Measurements from ENCODE around the gene RBM5. TPM values are rescaled to one million over a fixed set of nuclear protein-coding genes. Genes with fewer than 3 reads are reported as not detected.
A peak's percentile ranks its signal among the peaks of the same experiment; 100 is the strongest.
"Not testable (repeated sequence)": the region's sequence is repeated elsewhere in the genome, so short reads cannot be mapped to it uniquely, and the experiment has no call there.

The RBM5 gene
- 154 and 161 TPM in 2 replicates for total RNA-seq

- peak within 1 kb of the TSS; percentile 97 for H3K27ac Mint-ChIP-seq
- no peaks in the 10 kb centered on the region for H3K9me3 Mint-ChIP-seq
- H3K4me1 Mint-ChIP-seq = peaks cover 21% of the 10 kb centered on the region
- peak within 1 kb of the TSS; percentile 98 for H3K4me3 Mint-ChIP-seq
- peak; percentile 98 for DNase-seq
- H3K27me3 Mint-ChIP-seq = no peaks in the 10 kb centered on the region
- intact Hi-C loops (cut with micrococcal nuclease) = loop anchor here (1.0 to 5.0 kb wide), 4 partner anchors 148 to 287 kb away; partner anchors contain the start of genes GNAI2, IFRD2, INKA1 and RBM6
- peaks cover 42% of the 10 kb centered on the region for H3K36me3 Mint-ChIP-seq (ENCODE audit: low read depth)
These were observed at the start of gene RBM5 for GRCh38 chr3:50088725-50089608. TSS of gene RBM5 (plus strand) at chr3:50088919. CDS start at chr3:50090435, 1,516 bp downstream.

GRCh38 chr3:50044976-50045375 is 43.7 kb upstream of the RBM5 start:
- no peak overlapping the region for H3K4me3 Mint-ChIP-seq
- peaks cover 16% of the 10 kb centered on the region for H3K36me3 Mint-ChIP-seq (ENCODE audit: low read depth)
- peaks cover 8% of the 10 kb centered on the region for H3K4me1 Mint-ChIP-seq
- no peaks in the 10 kb centered on the region for H3K27me3 Mint-ChIP-seq
- DNase-seq = no peak
- intact Hi-C loops (cut with micrococcal nuclease) = no loop called here
- H3K9me3 Mint-ChIP-seq = no peaks in the 10 kb centered on the region
- H3K27ac Mint-ChIP-seq = no peak overlapping the region

DNA sequence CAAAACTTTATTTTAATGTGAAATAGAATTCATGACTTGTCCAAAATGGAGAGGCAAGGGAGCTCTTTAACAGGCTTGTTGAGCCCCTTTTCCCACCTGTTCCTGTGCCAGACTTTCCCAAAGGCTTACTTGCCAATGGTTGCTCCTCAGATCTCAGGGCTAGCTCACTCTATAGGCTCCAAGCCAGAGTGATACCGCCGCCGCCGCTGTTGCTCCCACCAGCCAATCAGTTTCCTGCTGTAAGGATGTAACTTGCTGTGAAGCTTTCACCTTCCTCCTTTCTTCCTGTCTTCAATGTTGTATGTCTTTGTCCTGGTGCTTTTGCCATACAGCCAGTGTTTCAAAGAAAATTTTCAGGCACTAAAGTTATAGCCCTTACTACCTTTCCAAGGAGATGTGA is 41.3 kb upstream of the RBM5 start:
- intact Hi-C loops (cut with micrococcal nuclease) = no loop called here
- Mint-ChIP-seq H3K36me3 (ENCODE audit: low read depth) (peaks cover 30% of the 10 kb centered on the region), H3K4me1 (peaks cover 5% of the 10 kb centered on the region), H3K4me3 (no peak overlapping the region), H3K27me3 (no peaks in the 10 kb centered on the region), H3K27ac (no peak overlapping the region), H3K9me3 (no peaks in the 10 kb centered on the region)
- DNase-seq = no peak

- intact Hi-C loops (cut with micrococcal nuclease) = no loop called here
- H3K4me3 Mint-ChIP-seq = no peak overlapping the region
- peaks cover 48% of the 10 kb centered on the region for H3K36me3 Mint-ChIP-seq (ENCODE audit: low read depth)
- no peaks in the 10 kb centered on the region for H3K9me3 Mint-ChIP-seq
- no peak for DNase-seq
- no peaks in the 10 kb centered on the region for H3K27me3 Mint-ChIP-seq
- H3K4me1 Mint-ChIP-seq = peaks cover 5% of the 10 kb centered on the region
- H3K27ac Mint-ChIP-seq = no peak overlapping the region
These were observed 38.4 kb upstream of the RBM5 start for GRCh38 chr3:50050361-50050760.

GRCh38 chr3:50057756-50058155 is 31.0 kb upstream of the RBM5 start:
- Mint-ChIP-seq H3K27ac (no peak overlapping the region), H3K4me1 (no peaks in the 10 kb centered on the region), H3K27me3 (no peaks in the 10 kb centered on the region), H3K36me3 (ENCODE audit: low read depth) (peaks cover 60% of the 10 kb centered on the region), H3K9me3 (no peaks in the 10 kb centered on the region), H3K4me3 (no peak overlapping the region)
- no peak for DNase-seq
- intact Hi-C loops (cut with micrococcal nuclease) = no loop called here

DNA sequence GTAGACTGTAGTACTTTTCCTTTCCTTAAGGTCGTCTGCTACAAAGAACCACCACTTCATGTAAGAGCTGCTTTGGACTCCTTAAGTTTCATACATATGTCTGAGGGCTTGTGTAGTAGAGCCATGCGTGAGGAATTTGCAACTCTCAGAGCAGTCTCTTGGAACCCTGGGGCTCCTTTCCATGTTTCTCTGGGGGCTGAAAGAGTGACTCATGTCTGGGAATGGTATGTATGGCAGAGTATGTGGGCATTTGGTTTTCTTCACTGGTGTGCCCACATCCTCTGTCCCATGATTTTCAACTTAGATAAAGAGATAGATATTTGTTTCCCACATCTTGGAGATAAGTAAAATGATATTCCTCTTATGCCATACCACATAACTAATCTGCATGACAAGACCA is 20.6 kb upstream of the RBM5 start:
- intact Hi-C loops (cut with micrococcal nuclease) = no loop called here
- Mint-ChIP-seq H3K9me3 (no peaks in the 10 kb centered on the region), H3K4me3 (no peak overlapping the region), H3K4me1 (no peaks in the 10 kb centered on the region), H3K27me3 (no peaks in the 10 kb centered on the region), H3K36me3 (ENCODE audit: low read depth) (peaks cover 65% of the 10 kb centered on the region), H3K27ac (no peak overlapping the region)
- no peak for DNase-seq

- no peak overlapping the region for H3K4me3 Mint-ChIP-seq
- intact Hi-C loops (cut with micrococcal nuclease) = no loop called here
- H3K27ac Mint-ChIP-seq = peak overlapping the region; percentile 27
- DNase-seq = no peak
- H3K4me1 Mint-ChIP-seq = peaks cover 6% of the 10 kb centered on the region
- H3K9me3 Mint-ChIP-seq = no peaks in the 10 kb centered on the region
- no peaks in the 10 kb centered on the region for H3K27me3 Mint-ChIP-seq
- peaks cover 33% of the 10 kb centered on the region for H3K36me3 Mint-ChIP-seq (ENCODE audit: low read depth)
These were observed 10.6 kb upstream of the RBM5 start for GRCh38 chr3:50078091-50078490.

DNA sequence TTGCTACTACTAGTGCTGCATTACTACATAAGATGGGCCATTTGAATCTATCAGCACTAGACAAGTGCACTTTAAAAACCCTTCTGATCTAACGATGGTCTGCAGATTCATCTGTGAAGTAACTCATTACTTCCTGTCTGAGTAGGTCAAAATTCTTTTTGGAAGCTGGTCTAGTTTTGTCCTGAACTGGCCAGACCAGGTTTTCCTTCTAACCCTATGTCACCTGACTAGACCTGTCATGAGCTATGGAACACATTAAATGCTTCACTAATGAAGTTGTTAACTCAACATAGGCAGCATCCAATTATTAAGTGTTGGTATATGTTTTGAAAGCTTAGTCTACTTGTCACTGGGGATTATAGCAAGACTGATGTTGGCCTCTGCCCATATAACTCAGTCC is 10.1 kb upstream of the RBM5 start:
- H3K4me3 Mint-ChIP-seq = no peak overlapping the region
- no peaks in the 10 kb centered on the region for H3K9me3 Mint-ChIP-seq
- peaks cover 6% of the 10 kb centered on the region for H3K4me1 Mint-ChIP-seq
- H3K36me3 Mint-ChIP-seq (ENCODE audit: low read depth) = peaks cover 29% of the 10 kb centered on the region
- H3K27me3 Mint-ChIP-seq = no peaks in the 10 kb centered on the region
- intact Hi-C loops (cut with micrococcal nuclease) = no loop called here
- peak overlapping the region; percentile 29 for H3K27ac Mint-ChIP-seq
- no peak for DNase-seq

DNA sequence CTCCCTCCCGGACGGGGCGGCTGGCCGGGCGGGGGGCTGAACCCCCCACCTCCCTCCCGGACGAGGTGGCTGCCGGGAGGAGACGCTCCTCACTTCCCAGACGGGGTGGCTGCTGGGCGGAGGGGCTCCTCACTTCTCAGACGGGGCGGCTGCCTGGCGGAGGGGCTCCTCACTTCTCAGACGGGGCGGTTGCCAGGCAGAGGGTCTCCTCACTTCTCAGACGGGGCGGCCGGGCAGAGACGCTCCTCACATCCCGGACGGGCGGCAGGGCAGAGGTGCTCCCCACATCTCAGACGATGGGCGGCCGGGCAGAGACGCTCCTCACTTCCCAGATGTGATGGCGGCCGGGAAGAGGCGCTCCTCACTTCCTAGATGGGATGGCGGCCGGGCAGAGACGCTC is 3.8 kb upstream of the RBM5 start:
- not testable (repeated sequence) for DNase-seq; H3K27me3 Mint-ChIP-seq; H3K9me3 Mint-ChIP-seq; H3K36me3 Mint-ChIP-seq (ENCODE audit: low read depth); H3K4me1 Mint-ChIP-seq; H3K4me3 Mint-ChIP-seq; H3K27ac Mint-ChIP-seq
- intact Hi-C loops (cut with micrococcal nuclease) = loop anchor here (5.0 kb wide), 1 partner anchor 283 kb away; the partner anchor contains the start of gene INKA1

DNA sequence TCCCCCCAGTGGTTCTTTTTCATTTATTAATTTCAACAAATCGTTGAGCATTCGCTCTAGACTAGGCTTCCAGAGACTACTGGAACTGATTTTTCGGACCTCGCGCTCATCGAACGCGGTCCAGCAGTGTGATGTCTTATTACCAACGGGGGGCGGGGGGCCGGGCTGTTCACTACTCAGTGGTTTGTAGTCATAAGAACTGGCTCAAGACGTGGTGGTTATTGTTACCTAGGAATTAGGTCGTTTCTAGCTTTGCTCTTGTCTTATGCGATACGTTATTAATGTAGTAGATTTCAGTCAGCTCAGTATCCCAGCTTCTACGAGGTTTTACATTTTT is 858 bp downstream of the RBM5 start:
- Mint-ChIP-seq H3K27me3 (no peaks in the 10 kb centered on the region), H3K27ac (peak overlapping the region; percentile 97), H3K36me3 (ENCODE audit: low read depth) (peaks cover 47% of the 10 kb centered on the region), H3K4me3 (peak overlapping the region; percentile 98), H3K9me3 (no peaks in the 10 kb centered on the region), H3K4me1 (peaks cover 21% of the 10 kb centered on the region)
- intact Hi-C loops (cut with micrococcal nuclease) = loop anchor here (2.0 to 5.0 kb wide), 2 partner anchors 147 to 287 kb away; partner anchors contain the start of genes GNAI2 and INKA1
- DNase-seq = no peak

GRCh38 chr3:50090984-50091383 is 2.3 kb downstream of the RBM5 start:
- H3K9me3 Mint-ChIP-seq = no peaks in the 10 kb centered on the region
- peaks cover 57% of the 10 kb centered on the region for H3K36me3 Mint-ChIP-seq (ENCODE audit: low read depth)
- H3K4me1 Mint-ChIP-seq = peaks cover 26% of the 10 kb centered on the region
- peak overlapping the region; percentile 98 for H3K4me3 Mint-ChIP-seq
- no peaks in the 10 kb centered on the region for H3K27me3 Mint-ChIP-seq
- no peak overlapping the region for H3K27ac Mint-ChIP-seq
- intact Hi-C loops (cut with micrococcal nuclease) = no loop called here
- no peak for DNase-seq

DNA sequence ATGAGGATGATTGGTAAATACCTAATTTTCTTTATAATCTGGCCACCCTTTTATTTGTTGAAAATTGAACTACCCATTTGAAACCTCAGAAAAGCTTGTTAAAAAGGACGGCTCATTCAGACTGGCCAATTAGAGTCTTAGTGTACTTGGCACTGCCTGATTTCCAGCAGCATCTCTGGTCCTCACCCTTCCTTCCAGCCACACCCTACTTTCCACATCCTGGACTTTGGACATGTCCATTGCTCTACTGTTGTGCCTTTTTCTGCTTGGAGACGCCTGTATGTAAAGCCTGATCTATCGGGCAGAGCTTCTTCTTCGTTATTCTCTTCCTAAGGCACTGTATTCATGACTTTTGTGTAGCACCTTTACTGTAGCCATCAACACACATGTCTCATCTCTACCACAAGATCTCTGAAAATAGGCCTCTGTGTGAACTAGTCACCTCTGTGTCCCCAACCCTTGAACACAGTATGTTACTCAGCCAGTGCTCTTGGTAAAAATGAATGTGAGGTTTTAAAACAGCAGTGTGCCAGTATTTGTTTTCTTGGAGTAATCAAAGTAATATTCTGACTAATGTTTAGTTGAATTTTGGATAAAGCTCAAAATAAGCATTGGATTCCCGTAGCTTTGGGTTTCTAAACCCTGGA is 6.8 kb downstream of the RBM5 start:
- intact Hi-C loops (cut with micrococcal nuclease) = no loop called here
- Mint-ChIP-seq H3K27ac (peak overlapping the region; percentile 11), H3K4me3 (no peak overlapping the region), H3K9me3 (no peaks in the 10 kb centered on the region), H3K4me1 (peaks cover 23% of the 10 kb centered on the region), H3K36me3 (ENCODE audit: low read depth) (peaks cover 77% of the 10 kb centered on the region), H3K27me3 (no peaks in the 10 kb centered on the region)
- no peak for DNase-seq

- peaks cover 11% of the 10 kb centered on the region for H3K4me1 Mint-ChIP-seq
- H3K4me3 Mint-ChIP-seq = no peak overlapping the region
- no peaks in the 10 kb centered on the region for H3K9me3 Mint-ChIP-seq
- H3K27ac Mint-ChIP-seq = no peak overlapping the region
- intact Hi-C loops (cut with micrococcal nuclease) = no loop called here
- no peaks in the 10 kb centered on the region for H3K27me3 Mint-ChIP-seq
- DNase-seq = no peak
- H3K36me3 Mint-ChIP-seq (ENCODE audit: low read depth) = peaks cover 75% of the 10 kb centered on the region
These were observed 11.7 kb downstream of the RBM5 start for GRCh38 chr3:50100386-50100785.
